Measurements from ENCODE around the gene ATG7.

ATG7 gene

GRCh38 chr3:11463591-11463990, 191.4 kb downstream of the ATG7 start:
- Histone ChIP-seq H3K4me1 (ENCODE audit: control insufficient read depth, insufficient read depth, low read length) (no peaks in the 10 kb centered on the region), H3K36me3 (ENCODE audit: control insufficient read depth in 2 of 2, insufficient read depth in 1 of 2, low read length in 2 of 2) (peaks cover 0 to 3% of the 10 kb centered on the region in 2 experiments; a peak in 2 of 3 replicates), H3K27ac (ENCODE audit: extremely low read depth, low read depth, low read length) (no peak overlapping the region), H3K9me3 (ENCODE audit: control insufficient read depth, insufficient read depth, low read depth, low read length) (no peaks in the 10 kb centered on the region), H3K4me3 (ENCODE audit: low read depth, low read length) (no peak overlapping the region)
- no peak for TF ChIP-seq ZNF350 (tag by site-specific recombination; IDR thresholded peaks at IDR 0.05)
- no peak for TF ChIP-seq ZFHX2 (tag by site-specific recombination; conservative IDR thresholded peaks at IDR 0.05)
- ChIA-PET POLR2A (no interaction called here), CTCF (interaction anchor here (0.6 kb wide), 1 partner anchor 67 kb away, joined by 4 read pairs; no protein-coding TSS in a partner anchor)

GRCh38 chr3:11464356-11464755, 192.2 kb downstream of the ATG7 start:
- Histone ChIP-seq H3K9me3 (ENCODE audit: control insufficient read depth, insufficient read depth, low read depth, low read length) (no peaks in the 10 kb centered on the region), H3K36me3 (ENCODE audit: control insufficient read depth in 2 of 2, insufficient read depth in 1 of 2, low read length in 2 of 2) (peaks cover 0 to 3% of the 10 kb centered on the region in 2 experiments; a peak in 2 of 3 replicates), H3K4me1 (ENCODE audit: control insufficient read depth, insufficient read depth, low read length) (no peaks in the 10 kb centered on the region), H3K4me3 (ENCODE audit: low read depth, low read length) (no peak overlapping the region), H3K27ac (ENCODE audit: extremely low read depth, low read depth, low read length) (no peak overlapping the region)
- CTCF ChIA-PET: interaction anchor here (0.6 kb wide), 1 partner anchor 707 kb away, joined by 3 read pairs; no protein-coding TSS in a partner anchor
- TF ChIP-seq ATF2 (tag by site-specific recombination; IDR thresholded peaks at IDR 0.05; ENCODE audit: low read depth): no peak
- no peak for TF ChIP-seq ZBTB44 (tag by site-specific recombination; IDR thresholded peaks at IDR 0.05)
- no peak for TF ChIP-seq ZNF571 (tag by site-specific recombination; IDR thresholded peaks at IDR 0.05)
- TF ChIP-seq ZNF394 (tag by site-specific recombination; IDR thresholded peaks at IDR 0.05; ENCODE audit: borderline replicate concordance): no peak
- no peak for TF ChIP-seq KLF1 (tag by site-specific recombination; IDR thresholded peaks at IDR 0.05)
- POLR2A ChIA-PET: no interaction called here

- Histone ChIP-seq H3K9me3 (ENCODE audit: control insufficient read depth, insufficient read depth, low read depth, low read length) (no peaks in the 10 kb centered on the region), H3K27ac (ENCODE audit: extremely low read depth, low read depth, low read length) (no peak overlapping the region; the same call in 1 of the 2 replicates), H3K36me3 (ENCODE audit: control insufficient read depth in 2 of 2, insufficient read depth in 1 of 2, low read length in 2 of 2) (peaks cover 0 to 3% of the 10 kb centered on the region in 2 experiments; a peak in 2 of 3 replicates), H3K4me3 (ENCODE audit: low read depth, low read length) (no peak overlapping the region), H3K4me1 (ENCODE audit: control insufficient read depth, insufficient read depth, low read length) (no peaks in the 10 kb centered on the region)
- no peak for TF ChIP-seq ZSCAN4 (tag by site-specific recombination; IDR thresholded peaks at IDR 0.05)
- 0 out of 2 replicates have a peak, but pooled peaks have one; percentile 28 for TF ChIP-seq PRDM10 (tag by site-specific recombination; IDR thresholded peaks at IDR 0.05)
- TF ChIP-seq GLI2 (tag by site-specific recombination; IDR thresholded peaks at IDR 0.05; ENCODE audit: borderline replicate concordance, low read depth): no peak
- no peak for TF ChIP-seq ZNF324 (tag by site-specific recombination; IDR thresholded peaks at IDR 0.05)
- TF ChIP-seq ZNF548 (tag by site-specific recombination; IDR thresholded peaks at IDR 0.05): no peak
- TF ChIP-seq ZNF768 (tag by site-specific recombination; IDR thresholded peaks at IDR 0.05): no peak
- TF ChIP-seq PRDM4 (tag by site-specific recombination; IDR thresholded peaks at IDR 0.05): no peak
- TF ChIP-seq ZNF624 (tag by site-specific recombination; IDR thresholded peaks at IDR 0.05): no peak
- no peak for TF ChIP-seq ZBTB8A (tag by site-specific recombination; IDR thresholded peaks at IDR 0.05)
- peak; percentile 95 for TF ChIP-seq PRDM6 (tag by site-specific recombination; IDR thresholded peaks at IDR 0.05)
- ChIA-PET CTCF (no interaction called here), POLR2A (no interaction called here)
These were observed 193.8 kb downstream of the ATG7 start for GRCh38 chr3:11465744-11466616.
